K562 (cell line): ENCODE measurements around the gene CCDC17. TPM values are rescaled to one million over a fixed set of nuclear protein-coding genes. Genes with fewer than 3 reads are reported as not detected.

Experiments used
- ASH1L ChIP-seq: fragments of 450-650 bp; IDR thresholded peaks from 2 replicates; pipeline ENCODE4 v1.6.1; 2018; ENCODE audit warnings: borderline replicate concordance, mild to moderate bottlenecking, low read depth; ENCODE audit not compliant: partially characterized antibody
- BACH1 ChIP-seq: fragments of 200-800 bp; sonication (Bioruptor generic); IDR thresholded peaks from 2 replicates; pipeline ENCODE4 v1.6.1; 2016; ENCODE audit warnings: missing genetic modification characterization, missing compliant biosample characterization
- CHD2 ChIP-seq: IDR thresholded peaks from 2 replicates; pipeline ENCODE4 v1.6.1; 2011; ENCODE audit warnings: low read depth, low read length
- E2F3 ChIP-seq: fragments of 250-450 bp; sonication (Bioruptor Pico); IDR thresholded peaks from 2 replicates; pipeline ENCODE4 v1.4.0; 2020; ENCODE audit warnings: mild to moderate bottlenecking
- HDGF ChIP-seq: fragments of 450-650 bp; IDR thresholded peaks from 2 replicates; pipeline ENCODE4 v1.6.1; 2016
- HEY1 ChIP-seq: fragments of 250-450 bp; sonication (Bioruptor Pico); IDR thresholded peaks from 2 replicates; pipeline ENCODE4 v1.5.0; 2020; ENCODE audit warnings: mild to moderate bottlenecking, moderate library complexity, borderline replicate concordance
- HLTF ChIP-seq: fragments of 450-650 bp; IDR thresholded peaks from 2 replicates; pipeline ENCODE4 v1.6.1; 2016
- LARP7 ChIP-seq: fragments of 450-650 bp; IDR thresholded peaks from 2 replicates; pipeline ENCODE4 v1.6.1; 2016
- MCM3 ChIP-seq: fragments of 450-650 bp; IDR thresholded peaks from 2 replicates; pipeline ENCODE4 v1.6.1; 2016
- NCOA2 ChIP-seq, 2 experiments: fragments of 450-650 bp; IDR thresholded peaks; 2 replicates each; pipeline ENCODE4 v1.6.1; 2018; ENCODE audit warnings: mild to moderate bottlenecking in 2 of 2, moderate library complexity in 1 of 2; ENCODE audit not compliant: partially characterized antibody in 2 of 2
- NFE2L1 ChIP-seq: fragments of 450-650 bp; IDR thresholded peaks from 2 replicates; pipeline ENCODE4 v1.6.1; 2016; ENCODE audit warnings: missing genetic modification characterization, low read depth, mild to moderate bottlenecking, missing compliant biosample characterization, moderate library complexity, borderline replicate concordance
- POLR3A ChIP-seq: IDR thresholded peaks from 2 replicates; pipeline ENCODE4 v1.6.1; 2011; ENCODE audit warnings: borderline replicate concordance, mild to moderate bottlenecking, moderate library complexity; ENCODE audit not compliant: insufficient read length, insufficient read depth; ENCODE audit errors: extremely low read depth
- PTBP1 ChIP-seq: fragments of 200-400 bp; formaldehyde crosslinking; IDR thresholded peaks from 2 replicates; pipeline ENCODE4 v1.6.1; 2017; ENCODE audit warnings: low read depth, low read length
- RBBP5 ChIP-seq: fragments of 200-600 bp; sonication (generic); IDR thresholded peaks from 2 replicates; pipeline ENCODE4 v1.6.1; 2012; ENCODE audit warnings: borderline replicate concordance, mild to moderate bottlenecking, low read length, control low read depth, inconsistent platforms; ENCODE audit not compliant: insufficient read depth, poor library complexity, severe bottlenecking
- UBTF ChIP-seq, 2 experiments: IDR thresholded peaks; 2 replicates each; pipeline ENCODE4 v1.6.1; 2012; ENCODE audit warnings: improper control_type of control experiment in 2 of 2, low read depth in 2 of 2, low read length in 2 of 2, borderline replicate concordance in 1 of 2
- XRCC5 ChIP-seq: fragments of 200-400 bp; formaldehyde crosslinking; IDR thresholded peaks from 2 replicates; pipeline ENCODE4 v1.6.1; 2017; ENCODE audit warnings: low read depth, mild to moderate bottlenecking, low read length
- ZBTB5 ChIP-seq: fragments of 450-650 bp; IDR thresholded peaks from 2 replicates; pipeline ENCODE4 v1.6.1; 2017; ENCODE audit warnings: antibody characterized with exemption
- ZC3H11A ChIP-seq: IDR thresholded peaks from 2 replicates; pipeline ENCODE4 v1.6.1; 2012; ENCODE audit warnings: low read depth, low read length, improper control_type of control experiment
- ZC3H8 ChIP-seq: fragments of 450-650 bp; IDR thresholded peaks from 2 replicates; pipeline ENCODE4 v1.6.1; 2017
- ZEB2 ChIP-seq: fragments of 450-650 bp; IDR thresholded peaks from 2 replicates; pipeline ENCODE4 v1.6.1; 2016
- ZNF124 ChIP-seq: sonication (generic); formaldehyde crosslinking; IDR thresholded peaks from 2 replicates; pipeline ENCODE4 v1.8.1; 2022; ENCODE audit warnings: missing genetic modification reagents
- ZNF23 ChIP-seq: fragments of 250-450 bp; sonication (Bioruptor Pico); IDR thresholded peaks from 2 replicates; pipeline ENCODE4 v1.4.0; 2020; ENCODE audit warnings: mild to moderate bottlenecking
- ZNF696 ChIP-seq: fragments of 250-450 bp; sonication (Bioruptor Pico); conservative IDR thresholded peaks from 2 replicates; pipeline ENCODE4 v1.4.0; 2020; ENCODE audit warnings: mild to moderate bottlenecking, moderate library complexity
- ZNF740 ChIP-seq, 3 experiments: fragments of 200-800 bp in 1 of 3; sonication (Bioruptor generic) in 1 of 3; sonication (generic) in 1 of 3; formaldehyde crosslinking in 1 of 3; IDR thresholded peaks; 2 replicates each; pipeline versions ENCODE4 v1.6.1 to v1.8.0; 2016 to 2022; ENCODE audit warnings: mild to moderate bottlenecking in 2 of 3, missing compliant biosample characterization in 2 of 3, missing genetic modification characterization in 2 of 3, missing genetic modification reagents in 1 of 3
- polyA plus RNA-seq, 8 experiments: library from polyadenylated mRNA; depleted of rRNA in 4 of 8; stranded (reverse) in 5 of 8; unstranded in 3 of 8; fragments of >200 nt; fragmentation: Nextera tagmentation in 2 of 8; fragmentation: Illumina TruSeq in 1 of 8; extraction: Ambion mirVana in 2 of 8; extraction: Trizol in 1 of 8; gene quantifications; 2 replicates each; pipeline versions ENCODE4 v1.2.1 to v1.2.3, GENCODE V29; 2011 to 2014; ENCODE audit warnings: inconsistent platforms in 1 of 8, missing spikeins in 1 of 8
- total RNA-seq, 7 experiments: library from RNA; depleted of rRNA in 6 of 7; stranded (reverse); fragments of >200 nt in 6 of 7; fragmentation: Illumina TruSeq in 2 of 7; extraction: Trizol in 2 of 7; gene quantifications; 2 replicates each; pipeline versions ENCODE4 v1.2.1 to v1.2.3, GENCODE V29; 2011 to 2021; ENCODE audit warnings: low replicate concordance in 1 of 7
- TF ChIP-seq, protein P1 (sequence below): fragments of 250-450 bp; sonication (Bioruptor Pico); IDR thresholded peaks from 2 replicates; pipeline ENCODE4 v1.8.0; 2021; ENCODE audit warnings: moderate library complexity, mild to moderate bottlenecking, inconsistent platforms

CCDC17 gene
- total and polyA plus RNA-seq, 9 of the 15 experiments (the other 6 are each of a cell fraction or from before 2014, with no cell fraction given): 0.20 to 2.4 (median 0.85) TPM

DNA sequence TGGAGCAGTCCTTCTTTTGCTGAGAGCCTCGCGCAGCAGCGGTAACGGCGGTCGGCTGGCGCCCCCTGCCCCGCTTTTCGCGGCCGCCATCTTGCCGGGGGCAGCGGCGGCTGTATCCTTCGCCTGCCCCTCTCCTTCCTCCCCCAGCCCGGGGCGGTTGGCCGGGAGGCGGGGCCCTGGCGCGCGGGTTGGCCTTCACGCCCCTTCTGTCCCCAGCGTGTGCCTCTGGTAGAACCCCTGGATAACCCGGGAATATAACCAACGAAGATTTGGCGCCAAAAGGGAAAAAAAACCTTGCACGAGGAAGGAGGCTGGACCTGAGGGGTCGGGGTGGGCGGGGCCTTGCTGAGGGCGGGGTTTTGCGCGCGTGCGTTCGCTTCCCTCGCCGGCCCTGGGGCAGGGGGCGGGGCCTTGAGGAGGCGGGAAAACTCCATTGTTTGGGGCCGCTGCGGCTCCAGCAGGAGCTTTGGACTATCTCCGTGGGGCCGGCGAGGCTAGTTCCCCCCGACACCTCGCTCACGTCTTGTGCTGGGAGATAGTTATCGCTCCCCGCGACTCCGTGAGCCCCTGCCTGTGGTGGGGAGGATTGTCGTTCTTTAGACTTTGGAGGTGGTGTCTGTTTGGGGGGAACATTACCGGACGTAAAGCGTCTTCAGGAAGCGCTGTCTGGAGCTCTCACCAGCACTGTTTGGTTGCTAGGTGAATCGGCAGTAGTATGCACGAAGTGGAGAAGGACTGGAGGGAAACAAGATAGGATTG, 39.3 kb downstream of the CCDC17 start (continued):
- TF ChIP-seq ZNF696 (CRISPR knock-in tag) (no peak), ZNF124 (CRISPR knock-in tag) (no peak), ZBTB5 (no peak), HEY1 (no peak), E2F3 (CRISPR knock-in tag) (peak; percentile 92), ZEB2 (no peak), POLR3A (no peak), MCM3 (no peak), XRCC5 (no peak), ZNF740 (CRISPR knock-in tag; IDR thresholded peaks at IDR 0.05) (peak; percentile 30; the same call in 1 of the 2 replicates), ZNF740 (tag; IDR thresholded peaks at IDR 0.05) (no peak), CHD2 (0 out of 2 replicates have a peak, but pooled peaks have one; percentile 14), HDGF (no peak), HLTF (no peak), RBBP5 (peak; percentile 28), NCOA2 (IDR thresholded peaks at IDR 0.05; ENCODE audit: partially characterized antibody in 2 of 2) (no peak), UBTF (IDR thresholded peaks at IDR 0.05; ENCODE audit: borderline replicate concordance in 1 of 2, low read depth in 2 of 2, low read length in 2 of 2) (no peak), PTBP1 (0 out of 2 replicates have a peak, but pooled peaks have one; percentile 13), ZNF23 (CRISPR knock-in tag) (no peak), ZC3H11A (no peak), NFE2L1 (tag) (no peak), LARP7 (0 out of 2 replicates have a peak, but pooled peaks have one; percentile 12), ASH1L (no peak), ZC3H8 (no peak), BACH1 (tag) (no peak)
- TF ChIP-seq, protein P1, sequence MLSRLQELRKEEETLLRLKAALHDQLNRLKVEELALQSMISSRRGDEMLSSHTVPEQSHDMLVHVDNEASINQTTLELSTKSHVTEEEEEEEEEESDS (CRISPR knock-in tag): no peak
